Liver (tissue), 3 donors: ENCODE measurements around the gene RAB31.

ENCODE experiments used
- RAD21 ChIP-seq, 2 donors: IDR thresholded peaks; 2 replicates each; pipeline ENCODE4 v1.6.1; 2016; ENCODE audit warnings: antibody characterized with exemption in 2 of 2, mild to moderate bottlenecking in 2 of 2
- TAF1 ChIP-seq: conservative IDR thresholded peaks from 2 replicates; pipeline ENCODE4 v1.6.1; 2016; ENCODE audit warnings: antibody characterized with exemption, mild to moderate bottlenecking
- TF ChIP-seq, protein P1 (sequence below): fragments of 150-350 bp; IDR thresholded peaks from 2 replicates; pipeline ENCODE4 v1.5.1; 2017; ENCODE audit warnings: improper control_type of control experiment, low read depth, low read length; ENCODE audit not compliant: missing input control
- donor health status: healthy.
- donor health status: healthy.

DNA sequence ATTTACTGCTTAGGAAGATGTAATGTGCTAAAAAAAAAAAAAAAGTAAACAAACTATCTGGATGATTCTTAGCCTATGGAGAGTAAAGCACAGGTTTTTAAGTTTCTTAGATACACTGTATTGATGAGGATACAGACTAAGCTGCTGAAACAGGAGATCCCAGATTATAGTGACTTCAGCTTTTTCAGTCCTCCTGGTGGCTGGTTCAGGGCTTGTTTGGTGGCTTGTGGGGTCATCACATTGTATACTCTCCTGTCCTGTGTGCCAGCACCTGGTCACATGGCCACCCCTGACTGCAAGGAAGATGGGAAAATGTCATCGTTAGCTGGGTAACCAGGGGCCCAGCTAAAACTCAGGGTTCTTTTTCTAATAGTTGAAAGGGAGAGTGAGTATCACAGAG is 31.4 kb downstream of the RAB31 start:
- no peak for TF ChIP-seq RAD21 (IDR thresholded peaks at IDR 0.05)
- no peak for TF ChIP-seq TAF1
- TF ChIP-seq, protein P1, sequence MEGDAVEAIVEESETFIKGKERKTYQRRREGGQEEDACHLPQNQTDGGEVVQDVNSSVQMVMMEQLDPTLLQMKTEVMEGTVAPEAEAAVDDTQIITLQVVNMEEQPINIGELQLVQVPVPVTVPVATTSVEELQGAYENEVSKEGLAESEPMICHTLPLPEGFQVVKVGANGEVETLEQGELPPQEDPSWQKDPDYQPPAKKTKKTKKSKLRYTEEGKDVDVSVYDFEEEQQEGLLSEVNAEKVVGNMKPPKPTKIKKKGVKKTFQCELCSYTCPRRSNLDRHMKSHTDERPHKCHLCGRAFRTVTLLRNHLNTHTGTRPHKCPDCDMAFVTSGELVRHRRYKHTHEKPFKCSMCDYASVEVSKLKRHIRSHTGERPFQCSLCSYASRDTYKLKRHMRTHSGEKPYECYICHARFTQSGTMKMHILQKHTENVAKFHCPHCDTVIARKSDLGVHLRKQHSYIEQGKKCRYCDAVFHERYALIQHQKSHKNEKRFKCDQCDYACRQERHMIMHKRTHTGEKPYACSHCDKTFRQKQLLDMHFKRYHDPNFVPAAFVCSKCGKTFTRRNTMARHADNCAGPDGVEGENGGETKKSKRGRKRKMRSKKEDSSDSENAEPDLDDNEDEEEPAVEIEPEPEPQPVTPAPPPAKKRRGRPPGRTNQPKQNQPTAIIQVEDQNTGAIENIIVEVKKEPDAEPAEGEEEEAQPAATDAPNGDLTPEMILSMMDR = no peak
